Measurements from ENCODE around the gene MB21D2. TPM values are rescaled to one million over a fixed set of nuclear protein-coding genes. Genes with fewer than 3 reads are reported as not detected.

MB21D2 gene
- total and polyA plus RNA-seq, 2 experiments from 2014 or later = 8.1 to 35.9 TPM

GRCh38 chr3:192842138-192842537, 75.5 kb downstream of the MB21D2 start (continued):
- TF ChIP-seq ZNF462 (CRISPR knock-in tag; IDR thresholded peaks at IDR 0.05) (no peak), CTCF (conservative IDR thresholded peaks at IDR 0.05; ENCODE audit: low read depth in 2 of 2) (no peak)

GRCh38 chr3:192841428-192841827, 76.2 kb downstream of the MB21D2 start:
- H3F3A ChIP-seq (replicated peaks; ENCODE audit: low read depth) = no peaks in the 10 kb centered on the region
- H3K79me2 ChIP-seq (replicated peaks; ENCODE audit: insufficient read depth) = peaks cover 98% of the 10 kb centered on the region
- H3K27ac Mint-ChIP-seq = no peak overlapping the region
- peaks cover 35% of the 10 kb centered on the region for H4K20me1 ChIP-seq (replicated peaks; ENCODE audit: insufficient read depth)
- peaks cover 53% of the 10 kb centered on the region for H3K4me1 Mint-ChIP-seq
- no peaks in the 10 kb centered on the region for H3K27me3 ChIP-seq (ENCODE audit: insufficient read depth)
- no peaks in the 10 kb centered on the region for H3K9me2 ChIP-seq (ENCODE audit: insufficient read depth)
- no peak overlapping the region for H3K4me3 ChIP-seq
- ATAC-seq = no peak
- H3K4me1 ChIP-seq (ENCODE audit: insufficient read depth) = peaks cover 46% of the 10 kb centered on the region
- peaks cover 5% of the 10 kb centered on the region for H3K27me3 Mint-ChIP-seq (ENCODE audit: insufficient read depth, low read depth, poor library complexity)
- no peaks in the 10 kb centered on the region; the same call in 2 of the 3 replicates for H3K36me3 Mint-ChIP-seq (ENCODE audit: low read depth)
- no peaks in the 10 kb centered on the region for H3K9me3 Mint-ChIP-seq
- no peak overlapping the region for H2AFZ ChIP-seq
- no peak for TF ChIP-seq CREB1 (CRISPR knock-in tag; IDR thresholded peaks at IDR 0.05; ENCODE audit: low read depth)
- TF ChIP-seq POLR2AphosphoS5 (IDR thresholded peaks at IDR 0.05; ENCODE audit: low read depth) = no peak
- TF ChIP-seq ETS1 (IDR thresholded peaks at IDR 0.05) = no peak
- TF ChIP-seq EZH2phosphoT487 (IDR thresholded peaks at IDR 0.05; ENCODE audit: unreplicated experiment) = no peak
- TF ChIP-seq EZH2 (IDR thresholded peaks at IDR 0.05; ENCODE audit: low read depth, unreplicated experiment) = no peak
- TF ChIP-seq ZNF114 (CRISPR knock-in tag; IDR thresholded peaks at IDR 0.05) = no peak
- no peak for TF ChIP-seq JUNB (IDR thresholded peaks at IDR 0.05; ENCODE audit: unreplicated experiment)
- no peak for DNase-seq (ENCODE audit: low spot score)
- H3K4me2 ChIP-seq = no peak overlapping the region
- no peaks in the 10 kb centered on the region for H3K36me3 ChIP-seq (ENCODE audit: insufficient read depth)
- H3K4me3 Mint-ChIP-seq = no peak overlapping the region
- H3K27ac ChIP-seq (ENCODE audit: low read depth) = no peak overlapping the region

All from GM23338 (cell line).